Measurements from ENCODE around the gene ZNF462.

ZNF462 gene

GRCh38 chr9:106868565-106868964, 5.6 kb downstream of the ZNF462 start:
- peak; percentile 47 to 66 for DNase-seq (ENCODE audit: low read depth in 2 of 2)
- TF ChIP-seq CTCF (IDR thresholded peaks at IDR 0.05; ENCODE audit: low read depth, low read length): no peak
- H3K4me3 ChIP-seq (replicated peaks in 1 of 2; ENCODE audit: low read depth in 2 of 2, low read length in 2 of 2): no peak overlapping the region

- no peak for TF ChIP-seq CTCF (IDR thresholded peaks at IDR 0.05; ENCODE audit: low read depth, low read length)
- no peak overlapping the region for H3K4me3 ChIP-seq (replicated peaks in 1 of 2; ENCODE audit: low read depth in 2 of 2, low read length in 2 of 2)
- peak; percentile 43 to 59 for DNase-seq (ENCODE audit: low read depth in 2 of 2)
Observed at GRCh38 chr9:106869028-106869427, 6.1 kb downstream of the ZNF462 start.

GRCh38 chr9:106869458-106869857, 6.5 kb downstream of the ZNF462 start:
- no peak overlapping the region for H3K4me3 ChIP-seq (replicated peaks in 1 of 2; ENCODE audit: low read depth in 2 of 2, low read length in 2 of 2)
- TF ChIP-seq CTCF (IDR thresholded peaks at IDR 0.05; ENCODE audit: low read depth, low read length): no peak
- peak; percentile 56 to 88 for DNase-seq (ENCODE audit: low read depth in 2 of 2)

- peak in 1 of 2 donors; percentile 72 for DNase-seq (ENCODE audit: low read depth in 2 of 2)
- TF ChIP-seq CTCF (IDR thresholded peaks at IDR 0.05; ENCODE audit: low read depth, low read length): no peak
Observed at GRCh38 chr9:106872641-106873040, 9.7 kb downstream of the ZNF462 start.

GRCh38 chr9:106874031-106874430, 11.1 kb downstream of the ZNF462 start:
- no peak for TF ChIP-seq CTCF (IDR thresholded peaks at IDR 0.05; ENCODE audit: low read depth, low read length)

More at GRCh38 chr9:106872641-106873040, 9.7 kb downstream of the ZNF462 start:
- H3K4me3 ChIP-seq (replicated peaks in 1 of 2; ENCODE audit: low read depth in 2 of 2, low read length in 2 of 2): no peak overlapping the region

GRCh38 chr9:106874652-106875051, 11.7 kb downstream of the ZNF462 start:
- peak in 1 of 2 donors; percentile 40 for DNase-seq (ENCODE audit: low read depth in 2 of 2)
- TF ChIP-seq CTCF (IDR thresholded peaks at IDR 0.05; ENCODE audit: low read depth, low read length): no peak
- no peak overlapping the region for H3K4me3 ChIP-seq (replicated peaks in 1 of 2; ENCODE audit: low read depth in 2 of 2, low read length in 2 of 2)

More at GRCh38 chr9:106874031-106874430, 11.1 kb downstream of the ZNF462 start:
- H3K4me3 ChIP-seq (replicated peaks in 1 of 2; ENCODE audit: low read depth in 2 of 2, low read length in 2 of 2): no peak overlapping the region
- no peak for DNase-seq (ENCODE audit: low read depth in 2 of 2)

- DNase-seq (ENCODE audit: low read depth in 2 of 2): peak in 1 of 2 donors; percentile 31
- no peak for TF ChIP-seq CTCF (IDR thresholded peaks at IDR 0.05; ENCODE audit: low read depth, low read length)
Observed at GRCh38 chr9:106875529-106875928, 12.6 kb downstream of the ZNF462 start.

More at GRCh38 chr9:106875529-106875928, 12.6 kb downstream of the ZNF462 start:
- H3K4me3 ChIP-seq (replicated peaks in 1 of 2; ENCODE audit: low read depth in 2 of 2, low read length in 2 of 2): no peak overlapping the region

Data from cardiac fibroblast (primary cell).